MCF 10A (cell line): Measurements from ENCODE around the gene TBC1D4. TPM values are rescaled to one million over a fixed set of nuclear protein-coding genes. Genes with fewer than 3 reads are reported as not detected.

Experiments used
- BruUV-seq: library from RNA; stranded (reverse); fragments of 400-500 nt; replicated peaks from 2 replicates; lab custom pipeline; 2021; lab: Mats Ljungman, UMichigan
- CTCF ChIA-PET: fragments of 300-600 bp; sonication (Branson Sonifier 250); formaldehyde crosslinking; extraction: SDS; loops from one replicate; lab custom pipeline; 2021; ENCODE audit warnings: antibody characterized with exemption, inconsistent platforms; lab: Yijun Ruan, JAX
- POLR2A ChIA-PET: fragments of 300-600, 350-650 bp; sonication (Branson Sonifier 250); formaldehyde crosslinking; extraction: SDS; loops from one replicate; lab custom pipeline; 2020; ENCODE audit warnings: antibody characterized with exemption, inconsistent platforms; lab: Yijun Ruan, JAX
- DNase-seq: peaks from one replicate; pipeline ENCODE4 v3.0.0-alpha.2; 2018; ENCODE audit not compliant: unreplicated experiment
- H3K27ac Mint-ChIP-seq: one replicate; pipeline ENCODE4 v1.8.0; 2022; ENCODE audit warnings: mild to moderate bottlenecking, low read depth, mixed read lengths; ENCODE audit not compliant: unreplicated experiment
- H3K27me3 Mint-ChIP-seq: one replicate; pipeline ENCODE4 v1.8.0; 2022; ENCODE audit warnings: mixed read lengths; ENCODE audit not compliant: insufficient read depth, unreplicated experiment
- H3K36me3 Mint-ChIP-seq: one replicate; pipeline ENCODE4 v1.8.0; 2022; ENCODE audit warnings: mild to moderate bottlenecking, moderate library complexity, mixed read lengths; ENCODE audit not compliant: insufficient read depth, unreplicated experiment
- H3K4me1 Mint-ChIP-seq: one replicate; pipeline ENCODE4 v1.8.0; 2022; ENCODE audit warnings: mixed read lengths; ENCODE audit not compliant: insufficient read depth, unreplicated experiment
- H3K4me3 Mint-ChIP-seq: one replicate; pipeline ENCODE4 v1.8.0; 2022; ENCODE audit warnings: mild to moderate bottlenecking, moderate library complexity, mixed read lengths; ENCODE audit not compliant: unreplicated experiment
- H3K9me3 Mint-ChIP-seq: one replicate; pipeline ENCODE4 v1.8.0; 2022; ENCODE audit warnings: mixed read lengths; ENCODE audit not compliant: unreplicated experiment
- intact Hi-C: fragments of 100-400 bp; cut with micrococcal nuclease; formaldehyde crosslinking; loops from 2 replicates; pipeline ENCODE4 v1.14.1; 2022
- total RNA-seq: library from RNA; stranded (reverse); gene quantifications from 2 replicates; pipeline ENCODE4 v1.2.3, GENCODE V29; 2022
- TF ChIP-seq, protein P1 (sequence below): fragments of 200-600 bp; IDR thresholded peaks from one replicate; pipeline ENCODE4 v1.8.0; 2022; ENCODE audit warnings: antibody characterized with exemption, mild to moderate bottlenecking; ENCODE audit not compliant: unreplicated experiment

The TBC1D4 gene
- total RNA-seq, 1 experiment from 2014 or later: 9.3 TPM

DNA sequence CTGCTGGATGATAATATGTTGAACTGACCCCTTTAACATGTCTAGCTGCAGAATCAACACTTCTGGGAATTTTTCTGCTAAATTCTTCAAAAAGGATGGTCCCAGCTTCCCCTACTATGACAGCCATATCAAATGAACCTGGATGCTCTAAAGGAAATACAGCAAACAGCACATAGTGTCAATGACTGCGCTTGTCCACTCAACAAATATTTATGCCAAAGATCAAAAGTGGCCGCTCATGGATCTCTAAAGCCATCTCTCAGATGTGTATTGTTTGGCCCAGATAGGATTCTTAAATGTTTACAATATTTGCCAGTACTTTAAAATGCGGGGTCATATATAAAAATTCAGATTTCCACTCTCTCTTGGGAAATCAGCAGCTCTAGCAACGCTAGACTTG lies 3.3 kb downstream of the TBC1D4 start:
- H3K27ac Mint-ChIP-seq: no peak overlapping the region
- TF ChIP-seq, protein P1, sequence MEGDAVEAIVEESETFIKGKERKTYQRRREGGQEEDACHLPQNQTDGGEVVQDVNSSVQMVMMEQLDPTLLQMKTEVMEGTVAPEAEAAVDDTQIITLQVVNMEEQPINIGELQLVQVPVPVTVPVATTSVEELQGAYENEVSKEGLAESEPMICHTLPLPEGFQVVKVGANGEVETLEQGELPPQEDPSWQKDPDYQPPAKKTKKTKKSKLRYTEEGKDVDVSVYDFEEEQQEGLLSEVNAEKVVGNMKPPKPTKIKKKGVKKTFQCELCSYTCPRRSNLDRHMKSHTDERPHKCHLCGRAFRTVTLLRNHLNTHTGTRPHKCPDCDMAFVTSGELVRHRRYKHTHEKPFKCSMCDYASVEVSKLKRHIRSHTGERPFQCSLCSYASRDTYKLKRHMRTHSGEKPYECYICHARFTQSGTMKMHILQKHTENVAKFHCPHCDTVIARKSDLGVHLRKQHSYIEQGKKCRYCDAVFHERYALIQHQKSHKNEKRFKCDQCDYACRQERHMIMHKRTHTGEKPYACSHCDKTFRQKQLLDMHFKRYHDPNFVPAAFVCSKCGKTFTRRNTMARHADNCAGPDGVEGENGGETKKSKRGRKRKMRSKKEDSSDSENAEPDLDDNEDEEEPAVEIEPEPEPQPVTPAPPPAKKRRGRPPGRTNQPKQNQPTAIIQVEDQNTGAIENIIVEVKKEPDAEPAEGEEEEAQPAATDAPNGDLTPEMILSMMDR: no peak
- no peak for DNase-seq
- H3K36me3 Mint-ChIP-seq: no peaks in the 10 kb centered on the region
- CTCF ChIA-PET: no interaction called here
- no peak overlapping the region for H3K4me3 Mint-ChIP-seq
- H3K27me3 Mint-ChIP-seq: no peaks in the 10 kb centered on the region
- no peaks in the 10 kb centered on the region for H3K4me1 Mint-ChIP-seq
- intact Hi-C loops: no loop called here
- BruUV-seq: no TSS peak
- POLR2A ChIA-PET: interaction anchor here (0.9 to 6.3 kb wide), 7 partner anchors 10 to 107 kb away, joined by 3 to 40 read pairs (median 5); partner anchors contain the start of gene UCHL3
- no peaks in the 10 kb centered on the region for H3K9me3 Mint-ChIP-seq

GRCh38 chr13:75474956-75475355 lies 7.0 kb downstream of the TBC1D4 start:
- Mint-ChIP-seq H3K36me3 (no peaks in the 10 kb centered on the region), H3K27ac (no peak overlapping the region), H3K9me3 (no peaks in the 10 kb centered on the region), H3K4me3 (no peak overlapping the region), H3K4me1 (no peaks in the 10 kb centered on the region), H3K27me3 (no peaks in the 10 kb centered on the region)
- ChIA-PET CTCF (no interaction called here), POLR2A (interaction anchor here (1.0 to 1.7 kb wide), 5 partner anchors 14 to 75 kb away, joined by 3 to 5 read pairs (median 3); partner anchors contain the start of gene COMMD6)
- intact Hi-C loops: no loop called here
- TF ChIP-seq, protein P1: no peak
- DNase-seq: no peak
- no TSS peak for BruUV-seq

DNA sequence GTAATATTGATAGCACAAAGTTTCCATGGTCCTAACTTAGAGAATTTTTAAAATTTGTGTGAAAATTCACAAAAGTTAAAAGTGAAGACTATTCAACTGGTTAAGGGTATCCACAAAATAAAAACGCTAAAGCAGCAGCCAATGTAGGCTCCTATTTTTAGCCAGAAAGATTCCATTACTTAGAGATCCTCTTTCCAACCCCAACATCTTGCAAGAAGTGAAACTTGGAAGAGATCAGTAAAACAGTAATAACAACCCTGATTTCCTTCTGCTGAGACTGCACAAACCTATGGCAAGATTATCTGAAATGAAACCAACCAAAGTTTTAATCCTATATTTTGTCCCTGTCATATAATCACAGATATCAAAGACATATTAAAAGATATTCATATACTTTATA lies 8.5 kb downstream of the TBC1D4 start:
- ChIA-PET POLR2A (no interaction called here), CTCF (interaction anchor here (1.8 kb wide), 1 partner anchor 9 kb away, joined by 11 read pairs; the partner anchor contains the start of gene TBC1D4)
- no peak overlapping the region for H3K4me3 Mint-ChIP-seq

DNA sequence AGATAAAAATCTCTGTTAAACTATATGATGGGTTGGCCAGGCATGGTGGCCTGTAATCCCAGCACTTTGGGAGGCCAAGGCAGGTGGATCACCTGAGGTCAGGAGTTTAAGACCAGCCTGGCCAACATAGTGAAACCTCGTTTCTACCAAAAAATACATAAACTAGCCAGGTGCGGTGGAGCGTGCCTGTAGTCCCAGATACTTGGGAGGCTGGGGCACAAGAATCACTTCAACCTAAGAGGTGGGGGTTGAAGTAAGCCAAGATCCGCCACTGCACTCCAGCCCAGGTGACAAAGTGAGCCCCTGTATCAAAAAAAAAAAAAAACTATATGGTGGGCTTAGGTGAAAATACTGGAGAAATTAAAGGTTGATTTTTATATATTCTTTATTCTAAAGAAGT lies 11.3 kb downstream of the TBC1D4 start:
- POLR2A ChIA-PET: interaction anchor here (1.0 kb wide), 1 partner anchor 1883 kb away, joined by 5 read pairs; no protein-coding TSS in a partner anchor
- TF ChIP-seq, protein P1: no peak
- H3K27me3 Mint-ChIP-seq: no peaks in the 10 kb centered on the region
- CTCF ChIA-PET: no interaction called here
- H3K27ac Mint-ChIP-seq: no peak overlapping the region
- peaks cover 4% of the 10 kb centered on the region for H3K36me3 Mint-ChIP-seq
- BruUV-seq: no TSS peak
- intact Hi-C loops: no loop called here
- no peak for DNase-seq
- peaks cover 7% of the 10 kb centered on the region for H3K9me3 Mint-ChIP-seq
- peaks cover 11% of the 10 kb centered on the region for H3K4me1 Mint-ChIP-seq
- H3K4me3 Mint-ChIP-seq: no peak overlapping the region

More for the DNA sequence above, 8.5 kb downstream of the TBC1D4 start:
- H3K9me3 Mint-ChIP-seq: peaks cover 7% of the 10 kb centered on the region
- H3K27ac Mint-ChIP-seq: no peak overlapping the region
- intact Hi-C loops: no loop called here
- TF ChIP-seq, protein P1: no peak
- peaks cover 5% of the 10 kb centered on the region for H3K4me1 Mint-ChIP-seq
- no peaks in the 10 kb centered on the region for H3K36me3 Mint-ChIP-seq
- BruUV-seq: no TSS peak
- no peaks in the 10 kb centered on the region for H3K27me3 Mint-ChIP-seq
- DNase-seq: no peak
